IgD-negative memory B cell (primary cell): ENCODE measurements around the gene UQCRH. TPM values are rescaled to one million over a fixed set of nuclear protein-coding genes. Genes with fewer than 3 reads are reported as not detected.
"Not testable (repeated sequence)": the region's sequence is repeated elsewhere in the genome, so short reads cannot be mapped to it uniquely, and the experiment has no call there.

Experiments
- H3K27ac Mint-ChIP-seq, 3 donors: one replicate each; pipeline ENCODE4 v1.8.0; 2020 to 2022; ENCODE audit warnings: mild to moderate bottlenecking in 3 of 3, mixed read lengths in 3 of 3, moderate library complexity in 1 of 3
- H3K27me3 Mint-ChIP-seq: one replicate; pipeline ENCODE4 v1.8.0; 2021; ENCODE audit warnings: mixed read lengths
- H3K36me3 Mint-ChIP-seq: one replicate; pipeline ENCODE4 v1.8.0; 2020; ENCODE audit warnings: mild to moderate bottlenecking, mixed read lengths
- H3K4me1 Mint-ChIP-seq, 3 donors: one replicate each; pipeline ENCODE4 v1.8.0; 2020 to 2022; ENCODE audit warnings: mixed read lengths in 3 of 3, mild to moderate bottlenecking in 1 of 3
- H3K4me3 Mint-ChIP-seq, 4 donors: one replicate each; pipeline ENCODE4 v1.8.0; 2020 to 2022; ENCODE audit warnings: mild to moderate bottlenecking in 4 of 4, mixed read lengths in 4 of 4, moderate library complexity in 3 of 4
- H3K9me3 Mint-ChIP-seq, 3 donors: one replicate each; pipeline ENCODE4 v1.8.0; 2020 to 2021; ENCODE audit warnings: mixed read lengths in 3 of 3, mild to moderate bottlenecking in 1 of 3
- polyA plus RNA-seq: library from polyadenylated mRNA; unstranded; fragments of 300-500 nt; fragmentation: Illumina TruSeq; gene quantifications from one replicate; pipeline ENCODE4 v1.2.3, GENCODE V29; 2021

The UQCRH gene
- polyA plus RNA-seq, 1 donor from 2014 or later = 310 TPM

DNA sequence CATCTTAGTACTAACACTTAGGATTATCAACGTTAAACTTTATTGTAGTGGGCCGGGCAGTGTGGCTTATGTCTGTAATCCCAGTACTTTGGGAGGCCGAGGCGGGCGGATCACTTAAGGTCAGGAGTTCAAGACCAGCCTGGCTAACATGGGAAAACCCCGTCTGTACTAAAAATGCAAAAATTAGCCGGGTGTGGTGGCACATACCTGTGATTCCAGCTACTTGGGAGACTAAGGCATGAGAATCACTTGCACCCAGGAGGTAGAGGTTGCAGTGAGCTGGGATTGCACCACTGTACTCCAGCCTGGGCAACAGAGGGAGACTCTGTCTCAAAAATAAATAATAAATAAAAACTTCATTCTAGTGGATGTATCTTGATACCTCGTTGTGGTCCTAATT lies 62.3 kb downstream of the UQCRH start:
- H3K27me3 Mint-ChIP-seq, H3K36me3 Mint-ChIP-seq, H3K4me3 Mint-ChIP-seq, H3K9me3 Mint-ChIP-seq, H3K27ac Mint-ChIP-seq: not testable (repeated sequence)
- peaks cover 11 to 26% (median 14%) of the 10 kb centered on the region in 3 donors for H3K4me1 Mint-ChIP-seq

Other genes starting within 250 kb of the UQCRH start
- gene PIK3R3, start 171.1 kb upstream of the UQCRH start, polyA plus RNA-seq = 0.24 TPM
- gene TSPAN1, start 128.6 kb upstream of the UQCRH start, polyA plus RNA-seq = not detected
- gene P3R3URF, start 127.2 kb upstream of the UQCRH start, polyA plus RNA-seq = not detected
- gene POMGNT1, start 105.3 kb upstream of the UQCRH start, polyA plus RNA-seq = 25.2 TPM
- not detected for gene LURAP1, start 100.4 kb upstream of the UQCRH start, polyA plus RNA-seq
- gene RAD54L, start 55.9 kb upstream of the UQCRH start, polyA plus RNA-seq = 0.49 TPM
- 47.7 TPM for gene LRRC41, start 82 bp upstream of the UQCRH start, polyA plus RNA-seq
- gene NSUN4, start 37.1 kb downstream of the UQCRH start, polyA plus RNA-seq = 26.8 TPM
- gene FAAH, start 90.6 kb downstream of the UQCRH start, polyA plus RNA-seq = 1.2 TPM
- not detected for gene DMBX1, start 186.1 kb downstream of the UQCRH start, polyA plus RNA-seq
- not detected for gene KNCN, start 247.9 kb downstream of the UQCRH start, polyA plus RNA-seq